HepG2 (cell line): ENCODE data around the gene SYS1. TPM values are rescaled to one million over a fixed set of nuclear protein-coding genes. Genes with fewer than 3 reads are reported as not detected.

Source experiments
- BRD4 ChIP-seq: sonication (generic); formaldehyde crosslinking; IDR thresholded peaks from 2 replicates; pipeline ENCODE4 v1.4.0; 2020; ENCODE audit warnings: missing genetic modification reagents
- CAMTA2 ChIP-seq: sonication (generic); formaldehyde crosslinking; IDR thresholded peaks from 2 replicates; pipeline ENCODE4 v1.4.0; 2020; ENCODE audit warnings: mild to moderate bottlenecking, missing genetic modification reagents, borderline replicate concordance
- CBX1 ChIP-seq: IDR thresholded peaks from one replicate; pipeline ENCODE4 v1.6.1; 2016; ENCODE audit warnings: antibody characterized with exemption, low read depth
- CCDC6 ChIP-seq: sonication (generic); formaldehyde crosslinking; IDR thresholded peaks from 2 replicates; pipeline ENCODE4 v1.8.1; 2022; ENCODE audit warnings: mild to moderate bottlenecking, missing genetic modification reagents, moderate library complexity
- CREM ChIP-seq, 2 experiments: sonication (generic) in 1 of 2; formaldehyde crosslinking in 1 of 2; IDR thresholded peaks; 2 replicates each; pipeline versions ENCODE4 v1.4.0 to v1.6.1; 2016 to 2020; ENCODE audit warnings: antibody characterized with exemption in 1 of 2, mild to moderate bottlenecking in 1 of 2, missing genetic modification reagents in 1 of 2
- DMAP1 ChIP-seq: IDR thresholded peaks from 2 replicates; pipeline ENCODE4 v1.6.1; 2016
- HNF1B ChIP-seq: sonication (generic); formaldehyde crosslinking; IDR thresholded peaks from 2 replicates; pipeline ENCODE4 v1.5.1; 2020; ENCODE audit warnings: mild to moderate bottlenecking, moderate library complexity, missing genetic modification reagents
- MIER2 ChIP-seq: IDR thresholded peaks from 2 replicates; pipeline ENCODE4 v1.6.1; 2016; ENCODE audit warnings: missing biosample characterization, missing genetic modification reagents
- MYC ChIP-seq: sonication (generic); formaldehyde crosslinking; IDR thresholded peaks from 2 replicates; pipeline ENCODE4 v1.9.0; 2021; ENCODE audit warnings: missing genetic modification reagents, borderline replicate concordance
- POGK ChIP-seq: sonication (generic); formaldehyde crosslinking; conservative IDR thresholded peaks from 2 replicates; pipeline ENCODE4 v1.8.0; 2022; ENCODE audit warnings: mild to moderate bottlenecking, moderate library complexity, missing genetic modification reagents
- POLR2AphosphoS2 ChIP-seq: IDR thresholded peaks from 2 replicates; pipeline ENCODE4 v1.6.1; 2011; ENCODE audit warnings: low read depth, low read length, improper control_type of control experiment
- POLR2G ChIP-seq: fragments of 200-400 bp; formaldehyde crosslinking; IDR thresholded peaks from 2 replicates; pipeline ENCODE4 v1.6.1; 2018; ENCODE audit warnings: mild to moderate bottlenecking, low read depth, low read length, moderate library complexity
- SOX13 ChIP-seq, 3 experiments: fragments of 450-650 bp in 1 of 3; sonication (generic) in 1 of 3; formaldehyde crosslinking in 1 of 3; IDR thresholded peaks in 2 of 3; conservative IDR thresholded peaks in 1 of 3; 2 replicates each; pipeline versions ENCODE4 v1.5.0 to v1.6.1; 2016 to 2020; ENCODE audit warnings: antibody characterized with exemption in 1 of 3, mild to moderate bottlenecking in 1 of 3, missing compliant biosample characterization in 1 of 3, missing genetic modification reagents in 1 of 3, moderate library complexity in 1 of 3
- TRAFD1 ChIP-seq: sonication (generic); formaldehyde crosslinking; IDR thresholded peaks from 2 replicates; pipeline ENCODE4 v1.5.1; 2020; ENCODE audit warnings: missing genetic modification reagents, mild to moderate bottlenecking, borderline replicate concordance
- ZBTB37 ChIP-seq: sonication (generic); formaldehyde crosslinking; IDR thresholded peaks from 2 replicates; pipeline ENCODE4 v1.4.0; 2020; ENCODE audit warnings: mild to moderate bottlenecking, missing genetic modification reagents
- ZFP82 ChIP-seq: sonication (generic); formaldehyde crosslinking; IDR thresholded peaks from 2 replicates; pipeline ENCODE4 v1.5.1; 2020; ENCODE audit warnings: mild to moderate bottlenecking, missing genetic modification reagents, borderline replicate concordance
- ZKSCAN1 ChIP-seq: fragments of 150-350 bp; IDR thresholded peaks from 2 replicates; pipeline ENCODE4 v1.6.1; 2014; ENCODE audit warnings: low read length
- ZNF124 ChIP-seq: sonication (generic); formaldehyde crosslinking; IDR thresholded peaks from 2 replicates; pipeline ENCODE4 v1.4.0; 2020; ENCODE audit warnings: missing genetic modification reagents
- ZNF383 ChIP-seq: sonication (generic); formaldehyde crosslinking; IDR thresholded peaks from 2 replicates; pipeline ENCODE4 v1.4.0; 2020; ENCODE audit warnings: missing genetic modification reagents, mild to moderate bottlenecking, borderline replicate concordance
- ZNF629 ChIP-seq: sonication (generic); formaldehyde crosslinking; conservative IDR thresholded peaks from 2 replicates; pipeline ENCODE4 v1.5.0; 2020; ENCODE audit warnings: missing genetic modification reagents
- ZNF766 ChIP-seq: sonication (generic); formaldehyde crosslinking; IDR thresholded peaks from 2 replicates; pipeline ENCODE4 v1.5.0; 2020; ENCODE audit warnings: missing genetic modification reagents, borderline replicate concordance
- ZNF83 ChIP-seq: sonication (generic); formaldehyde crosslinking; IDR thresholded peaks from 2 replicates; pipeline ENCODE4 v1.4.0; 2020; ENCODE audit warnings: missing genetic modification reagents, mild to moderate bottlenecking, borderline replicate concordance
- polyA plus RNA-seq, 8 experiments: library from polyadenylated mRNA; depleted of rRNA in 3 of 8; stranded (reverse) in 7 of 8; unstranded in 1 of 8; fragments of >200 nt; fragmentation: Illumina TruSeq in 4 of 8; extraction: Trizol in 4 of 8; gene quantifications; 2 replicates each; pipeline versions ENCODE4 v1.2.1 to v1.2.3, GENCODE V29; 2011 to 2016; ENCODE audit warnings: low read depth in 4 of 8, missing spikeins in 1 of 8, mixed read lengths in 1 of 8; ENCODE audit not compliant: insufficient read depth in 1 of 8
- total RNA-seq, 5 experiments: library from RNA; depleted of rRNA; stranded (reverse); fragments of >200 nt; fragmentation: Illumina TruSeq; extraction: Trizol; gene quantifications; 2 replicates each; pipeline ENCODE4 v1.2.3, GENCODE V29; 2016; ENCODE audit warnings: low read depth in 1 of 5

The SYS1 gene
- total and polyA plus RNA-seq, 2 of the 13 experiments (the other 11 are each of a cell fraction or from before 2014, with no cell fraction given): 38.3 to 65.6 TPM

GRCh38 chr20:45342855-45343531, 20.0 kb upstream of the SYS1 start (continued):
- TF ChIP-seq MYC (CRISPR knock-in tag): 0 out of 2 replicates have a peak, but pooled peaks have one; percentile 19
- TF ChIP-seq MIER2 (CRISPR knock-in tag): no peak; the same call in 1 of the 2 replicates
- no peak for TF ChIP-seq ZBTB37 (CRISPR knock-in tag)
- peak; percentile 18; the same call in 1 of the 2 replicates for TF ChIP-seq POGK (CRISPR knock-in tag)
- TF ChIP-seq ZNF383: no peak; the same call in 1 of the 2 replicates
- peak; percentile 73; the same call in 1 of the 2 replicates for TF ChIP-seq ZNF766 (CRISPR knock-in tag)
- peak; percentile 32; the same call in 1 of the 2 replicates for TF ChIP-seq BRD4
- no peak for TF ChIP-seq CBX1
- TF ChIP-seq POLR2AphosphoS2: no peak
- TF ChIP-seq POLR2G: peak; percentile 55; the same call in 1 of the 2 replicates
- 0 out of 2 replicates have a peak, but pooled peaks have one; percentile 35 for TF ChIP-seq ZNF83 (CRISPR knock-in tag)
- TF ChIP-seq CREM (IDR thresholded peaks at IDR 0.05): peak; percentile 5; the same call in 1 of the 2 replicates
- no peak for TF ChIP-seq CREM (CRISPR knock-in tag; IDR thresholded peaks at IDR 0.05)
- 0 out of 2 replicates have a peak, but pooled peaks have one; percentile 15 for TF ChIP-seq ZNF124
- 0 out of 2 replicates have a peak, but pooled peaks have one; percentile 17 for TF ChIP-seq ZFP82
- no peak for TF ChIP-seq ZKSCAN1
- TF ChIP-seq CAMTA2 (CRISPR knock-in tag): no peak
- peak; percentile 24; the same call in 1 of the 2 replicates for TF ChIP-seq SOX13 (IDR thresholded peaks at IDR 0.05)
- TF ChIP-seq SOX13 (CRISPR knock-in tag; conservative IDR thresholded peaks at IDR 0.05 in 1 of 2, IDR thresholded peaks at IDR 0.05 in 1 of 2): no peak
- TF ChIP-seq HNF1B (CRISPR knock-in tag): peak; percentile 31; the same call in 1 of the 2 replicates
- 0 out of 2 replicates have a peak, but pooled peaks have one; percentile 6 for TF ChIP-seq CCDC6
- TF ChIP-seq DMAP1 (CRISPR knock-in tag): peak; percentile 14; the same call in 1 of the 2 replicates
- no peak for TF ChIP-seq TRAFD1 (CRISPR knock-in tag)
- TF ChIP-seq ZNF629 (CRISPR knock-in tag): peak; percentile 45
